Measurements from ENCODE around the gene TPM4. TPM values are rescaled to one million over a fixed set of nuclear protein-coding genes. Genes with fewer than 3 reads are reported as not detected.

Gene TPM4
- total RNA-seq, 1 experiment from 2014 or later = 307 TPM

- no peak for TF ChIP-seq CTCF (conservative IDR thresholded peaks at IDR 0.05)
- TF ChIP-seq EZH2 (IDR thresholded peaks at IDR 0.05; ENCODE audit: low read depth) = no peak
- Histone ChIP-seq H4K20me1 (ENCODE audit: insufficient read depth) (no peaks in the 10 kb centered on the region), H3K4me3 (no peak overlapping the region), H3K9me3 (ENCODE audit: insufficient read depth, low read depth) (no peaks in the 10 kb centered on the region), H3K27me3 (ENCODE audit: insufficient read depth, low read depth) (no peaks in the 10 kb centered on the region), H2AFZ (no peak overlapping the region), H3K4me2 (no peak overlapping the region), H3K27ac (no peak overlapping the region), H3K79me2 (ENCODE audit: low read depth) (no peaks in the 10 kb centered on the region), H3F3A (ENCODE audit: insufficient read depth, low read depth) (no peaks in the 10 kb centered on the region; the same call in 1 of the 2 replicates), H3K4me1 (replicated peaks; ENCODE audit: insufficient read depth) (peaks cover 4% of the 10 kb centered on the region; the same call in 1 of the 2 replicates), H3K36me3 (ENCODE audit: low read depth) (no peaks in the 10 kb centered on the region), H3K9me2 (ENCODE audit: insufficient read depth) (no peaks in the 10 kb centered on the region)
- CTCF ChIA-PET = no interaction called here
- POLR2A ChIA-PET (ENCODE audit: unreplicated experiment) = no interaction called here
- no TSS peak for BruUV-seq (replicated peaks)
- DNase-seq = no peak
- intact Hi-C loops (cut with micrococcal nuclease; ENCODE audit: unreplicated experiment) = loop anchor here (5.0 kb wide), 1 partner anchor 34 kb away; the partner anchor contains the start of gene TPM4
Measured at GRCh38 chr19:16043156-16043757, 33.0 kb upstream of the TPM4 start.

- Histone ChIP-seq H3K27ac (no peak overlapping the region), H3K9me3 (ENCODE audit: insufficient read depth, low read depth) (no peaks in the 10 kb centered on the region), H3K4me3 (no peak overlapping the region), H3K36me3 (ENCODE audit: low read depth) (no peaks in the 10 kb centered on the region), H2AFZ (no peak overlapping the region), H4K20me1 (ENCODE audit: insufficient read depth) (no peaks in the 10 kb centered on the region), H3K79me2 (ENCODE audit: low read depth) (no peaks in the 10 kb centered on the region), H3K4me1 (replicated peaks; ENCODE audit: insufficient read depth) (peaks cover 14% of the 10 kb centered on the region), H3K27me3 (ENCODE audit: insufficient read depth, low read depth) (no peaks in the 10 kb centered on the region), H3K4me2 (no peak overlapping the region), H3K9me2 (ENCODE audit: insufficient read depth) (no peaks in the 10 kb centered on the region), H3F3A (ENCODE audit: insufficient read depth, low read depth) (peaks cover 4% of the 10 kb centered on the region; the same call in 1 of the 2 replicates)
- intact Hi-C loops (cut with micrococcal nuclease; ENCODE audit: unreplicated experiment) = loop anchor here (5.0 kb wide), 1 partner anchor 33 kb away; the partner anchor contains the start of gene TPM4
- no peak for TF ChIP-seq EZH2 (IDR thresholded peaks at IDR 0.05; ENCODE audit: low read depth)
- no peak for TF ChIP-seq CTCF (conservative IDR thresholded peaks at IDR 0.05)
- ChIA-PET CTCF (interaction anchor here (0.6 kb wide), 1 partner anchor 65 kb away, joined by 5 read pairs; no protein-coding TSS in a partner anchor), POLR2A (ENCODE audit: unreplicated experiment) (no interaction called here)
- DNase-seq = no peak
- no TSS peak for BruUV-seq (replicated peaks)
Measured at GRCh38 chr19:16044746-16045145, 31.5 kb upstream of the TPM4 start.

- TF ChIP-seq EZH2 (IDR thresholded peaks at IDR 0.05; ENCODE audit: low read depth) = no peak
- no peak for TF ChIP-seq CTCF (conservative IDR thresholded peaks at IDR 0.05)
- ChIA-PET CTCF (interaction anchor here (0.6 to 0.9 kb wide), 3 partner anchors 65 to 99 kb away, joined by 3 to 9 read pairs (median 5); no protein-coding TSS in a partner anchor), POLR2A (ENCODE audit: unreplicated experiment) (no interaction called here)
- no peaks in the 10 kb centered on the region for H3K9me3 ChIP-seq (ENCODE audit: insufficient read depth, low read depth)
- no TSS peak for BruUV-seq (replicated peaks)
- no peaks in the 10 kb centered on the region for H3K9me2 ChIP-seq (ENCODE audit: insufficient read depth)
- no peaks in the 10 kb centered on the region for H3K27me3 ChIP-seq (ENCODE audit: insufficient read depth, low read depth)
- no peaks in the 10 kb centered on the region for H4K20me1 ChIP-seq (ENCODE audit: insufficient read depth)
- H3K4me3 ChIP-seq = no peak overlapping the region
- no peaks in the 10 kb centered on the region for H3K79me2 ChIP-seq (ENCODE audit: low read depth)
- H3K27ac ChIP-seq = no peak overlapping the region
- H3K4me2 ChIP-seq = no peak overlapping the region
- no peaks in the 10 kb centered on the region for H3K36me3 ChIP-seq (ENCODE audit: low read depth)
- H3F3A ChIP-seq (ENCODE audit: insufficient read depth, low read depth) = peaks cover 4% of the 10 kb centered on the region; the same call in 1 of the 2 replicates
- H3K4me1 ChIP-seq (replicated peaks; ENCODE audit: insufficient read depth) = peaks cover 14% of the 10 kb centered on the region
- intact Hi-C loops (cut with micrococcal nuclease; ENCODE audit: unreplicated experiment) = no loop called here
- DNase-seq = no peak
- H2AFZ ChIP-seq = no peak overlapping the region
Measured at GRCh38 chr19:16045171-16045570, 31.1 kb upstream of the TPM4 start.

Data from PC-9 (cell line).